ENCODE results near the gene AIP. TPM values are rescaled to one million over a fixed set of nuclear protein-coding genes. Genes with fewer than 3 reads are reported as not detected.
"Not testable (repeated sequence)": the region's sequence is repeated elsewhere in the genome, so short reads cannot be mapped to it uniquely, and the experiment has no call there.

Gene AIP
- total RNA-seq, 1 donor from 2014 or later, result 32.9 TPM

DNA sequence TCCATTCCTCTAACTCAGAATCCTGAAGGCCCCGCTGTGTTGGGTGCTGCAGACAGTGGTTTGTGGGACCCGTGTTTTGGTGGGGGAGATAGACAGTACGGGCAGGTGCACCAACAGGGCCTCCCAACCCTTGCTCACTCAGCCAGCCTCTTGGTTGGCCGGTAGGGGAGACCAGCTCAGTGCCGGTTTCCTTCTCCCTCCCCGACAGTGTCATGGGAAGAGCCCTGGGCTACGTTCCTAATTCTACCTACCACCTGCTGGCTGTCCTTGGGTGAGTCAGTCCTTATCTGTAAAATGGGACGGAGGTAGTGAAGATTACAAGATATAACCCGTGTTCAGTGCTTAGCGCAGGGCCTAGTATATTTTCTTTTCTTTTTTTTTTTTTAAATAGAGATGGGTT lies 19.6 kb upstream of the AIP start:
- TF ChIP-seq, protein P1, sequence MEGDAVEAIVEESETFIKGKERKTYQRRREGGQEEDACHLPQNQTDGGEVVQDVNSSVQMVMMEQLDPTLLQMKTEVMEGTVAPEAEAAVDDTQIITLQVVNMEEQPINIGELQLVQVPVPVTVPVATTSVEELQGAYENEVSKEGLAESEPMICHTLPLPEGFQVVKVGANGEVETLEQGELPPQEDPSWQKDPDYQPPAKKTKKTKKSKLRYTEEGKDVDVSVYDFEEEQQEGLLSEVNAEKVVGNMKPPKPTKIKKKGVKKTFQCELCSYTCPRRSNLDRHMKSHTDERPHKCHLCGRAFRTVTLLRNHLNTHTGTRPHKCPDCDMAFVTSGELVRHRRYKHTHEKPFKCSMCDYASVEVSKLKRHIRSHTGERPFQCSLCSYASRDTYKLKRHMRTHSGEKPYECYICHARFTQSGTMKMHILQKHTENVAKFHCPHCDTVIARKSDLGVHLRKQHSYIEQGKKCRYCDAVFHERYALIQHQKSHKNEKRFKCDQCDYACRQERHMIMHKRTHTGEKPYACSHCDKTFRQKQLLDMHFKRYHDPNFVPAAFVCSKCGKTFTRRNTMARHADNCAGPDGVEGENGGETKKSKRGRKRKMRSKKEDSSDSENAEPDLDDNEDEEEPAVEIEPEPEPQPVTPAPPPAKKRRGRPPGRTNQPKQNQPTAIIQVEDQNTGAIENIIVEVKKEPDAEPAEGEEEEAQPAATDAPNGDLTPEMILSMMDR (IDR thresholded peaks at IDR 0.05; ENCODE audit: unreplicated experiment), result no peak
- H3K36me3 Mint-ChIP-seq (ENCODE audit: low read depth, unreplicated experiment), result no peaks in the 10 kb centered on the region
- H3K4me3 Mint-ChIP-seq (ENCODE audit: unreplicated experiment), result no peak overlapping the region
- H3K9me3 Mint-ChIP-seq (ENCODE audit: unreplicated experiment), result no peaks in the 10 kb centered on the region
- H3K27ac Mint-ChIP-seq (ENCODE audit: unreplicated experiment), result no peak overlapping the region
- peaks cover 9% of the 10 kb centered on the region for H3K27me3 Mint-ChIP-seq (ENCODE audit: unreplicated experiment)
- H3K4me1 Mint-ChIP-seq (ENCODE audit: unreplicated experiment), result peaks cover 7% of the 10 kb centered on the region
- DNase-seq (ENCODE audit: low spot score), result no peak

DNA sequence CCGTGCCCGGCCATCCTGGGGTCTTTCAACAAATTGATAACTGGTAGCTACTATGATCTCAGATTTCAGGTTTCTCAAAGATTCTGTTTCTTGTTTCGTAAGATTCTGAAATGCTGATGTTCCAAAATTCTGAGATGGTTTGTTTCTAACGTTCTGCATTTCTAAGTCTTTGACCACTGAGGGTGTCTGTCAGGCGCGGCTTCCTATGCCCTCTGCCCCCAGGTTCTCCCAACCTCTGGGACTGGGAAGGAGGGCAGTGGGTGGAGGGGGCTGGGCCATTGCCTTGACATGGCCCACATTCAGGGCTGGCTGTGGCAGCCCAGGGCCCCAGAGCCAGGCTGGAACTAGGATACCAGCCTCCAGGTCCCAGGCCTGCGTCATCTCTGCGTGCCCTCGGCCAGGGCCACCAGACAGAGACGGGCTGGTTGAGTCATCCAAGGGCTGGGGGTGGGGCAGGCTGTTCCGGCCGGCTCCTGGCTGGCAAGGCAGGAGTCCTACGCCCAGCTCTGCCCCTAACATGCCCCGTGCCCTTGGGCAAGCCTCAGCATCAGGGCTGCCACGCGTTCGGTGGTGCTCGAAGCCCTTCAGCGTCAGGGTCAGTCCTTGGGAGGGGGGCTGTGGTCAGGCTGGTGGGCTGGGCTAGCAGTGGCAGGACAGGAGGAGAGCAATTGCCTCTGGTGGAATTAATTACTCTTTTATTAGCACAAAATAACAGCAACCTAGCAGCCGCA lies 19.0 kb upstream of the AIP start:
- no peak for DNase-seq (ENCODE audit: low spot score)
- Mint-ChIP-seq H3K4me1 (ENCODE audit: unreplicated experiment) (peaks cover 10% of the 10 kb centered on the region), H3K36me3 (ENCODE audit: low read depth, unreplicated experiment) (no peaks in the 10 kb centered on the region), H3K27me3 (ENCODE audit: unreplicated experiment) (peaks cover 5% of the 10 kb centered on the region), H3K4me3 (ENCODE audit: unreplicated experiment) (peak overlapping the region; percentile 67), H3K9me3 (ENCODE audit: unreplicated experiment) (no peaks in the 10 kb centered on the region), H3K27ac (ENCODE audit: unreplicated experiment) (no peak overlapping the region)
- TF ChIP-seq, protein P1 (IDR thresholded peaks at IDR 0.05; ENCODE audit: unreplicated experiment), result no peak

DNA sequence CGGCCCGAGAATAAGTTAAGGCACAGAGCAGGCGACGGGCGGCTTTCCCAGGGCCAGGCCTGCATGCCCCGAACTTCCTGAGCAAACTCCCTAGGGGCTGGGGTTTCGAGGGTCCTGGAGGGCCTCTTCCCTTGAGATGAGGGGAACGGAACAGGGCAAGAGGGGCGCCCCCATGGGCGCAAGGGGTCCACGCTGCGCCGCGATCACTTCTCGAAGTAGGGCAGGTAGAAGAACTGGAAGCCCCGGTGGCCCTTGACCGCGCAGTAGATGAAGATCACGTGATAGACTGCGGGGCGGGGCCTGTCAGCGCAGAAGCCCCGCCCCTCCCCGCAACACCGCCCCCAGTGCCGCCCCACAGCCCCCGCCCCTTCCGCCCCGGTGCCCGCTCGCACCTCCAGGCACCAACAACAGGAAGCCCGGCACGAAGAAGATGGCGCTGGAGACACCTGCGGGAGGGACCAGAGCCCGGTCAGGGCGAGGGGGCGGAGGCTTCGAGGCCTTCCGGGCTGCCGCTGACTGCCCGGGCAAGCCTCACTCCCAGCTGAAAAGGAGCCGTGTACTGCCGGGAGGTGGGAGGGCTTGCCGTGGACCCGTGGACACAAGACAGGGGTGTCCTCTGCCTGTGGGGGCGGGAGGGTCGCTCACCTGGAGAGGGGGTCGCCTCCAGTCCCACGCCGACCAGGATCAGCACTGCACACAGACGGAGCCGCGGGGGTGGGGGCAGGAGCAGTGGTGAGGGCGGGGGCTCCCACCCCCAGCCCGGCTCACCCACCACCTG lies 18.2 kb upstream of the AIP start:
- peak; percentile 82 for DNase-seq (ENCODE audit: low spot score)
- Mint-ChIP-seq H3K27me3 (ENCODE audit: unreplicated experiment) (peaks cover 5% of the 10 kb centered on the region), H3K4me1 (ENCODE audit: unreplicated experiment) (peaks cover 10% of the 10 kb centered on the region), H3K9me3 (ENCODE audit: unreplicated experiment) (no peaks in the 10 kb centered on the region), H3K36me3 (ENCODE audit: low read depth, unreplicated experiment) (no peaks in the 10 kb centered on the region), H3K27ac (ENCODE audit: unreplicated experiment) (no peak overlapping the region), H3K4me3 (ENCODE audit: unreplicated experiment) (peak overlapping the region; percentile 67)
- TF ChIP-seq, protein P1 (IDR thresholded peaks at IDR 0.05; ENCODE audit: unreplicated experiment), result no peak

DNA sequence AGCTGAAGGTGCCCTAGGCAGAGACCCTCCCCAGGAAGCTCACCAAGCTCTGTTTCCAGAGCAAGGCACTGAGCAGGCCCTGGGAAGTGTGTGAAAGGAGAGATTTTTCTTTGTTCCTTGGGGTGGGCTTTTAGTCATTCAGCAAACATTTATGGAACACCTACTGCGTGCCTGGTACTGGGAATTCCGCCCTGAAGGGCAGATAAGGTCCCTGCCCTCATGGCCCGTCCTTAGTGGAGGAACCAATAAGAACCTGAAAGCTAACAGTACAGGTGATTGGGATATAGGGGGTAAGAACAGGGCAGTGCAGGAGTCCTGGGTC lies 17.7 kb upstream of the AIP start:
- Mint-ChIP-seq H3K4me3 (ENCODE audit: unreplicated experiment) (peak overlapping the region; percentile 67), H3K4me1 (ENCODE audit: unreplicated experiment) (peaks cover 10% of the 10 kb centered on the region), H3K9me3 (ENCODE audit: unreplicated experiment) (no peaks in the 10 kb centered on the region), H3K27ac (ENCODE audit: unreplicated experiment) (peak overlapping the region; percentile 81), H3K27me3 (ENCODE audit: unreplicated experiment) (peaks cover 5% of the 10 kb centered on the region), H3K36me3 (ENCODE audit: low read depth, unreplicated experiment) (no peaks in the 10 kb centered on the region)
- TF ChIP-seq, protein P1 (IDR thresholded peaks at IDR 0.05; ENCODE audit: unreplicated experiment), result no peak
- no peak for DNase-seq (ENCODE audit: low spot score)

DNA sequence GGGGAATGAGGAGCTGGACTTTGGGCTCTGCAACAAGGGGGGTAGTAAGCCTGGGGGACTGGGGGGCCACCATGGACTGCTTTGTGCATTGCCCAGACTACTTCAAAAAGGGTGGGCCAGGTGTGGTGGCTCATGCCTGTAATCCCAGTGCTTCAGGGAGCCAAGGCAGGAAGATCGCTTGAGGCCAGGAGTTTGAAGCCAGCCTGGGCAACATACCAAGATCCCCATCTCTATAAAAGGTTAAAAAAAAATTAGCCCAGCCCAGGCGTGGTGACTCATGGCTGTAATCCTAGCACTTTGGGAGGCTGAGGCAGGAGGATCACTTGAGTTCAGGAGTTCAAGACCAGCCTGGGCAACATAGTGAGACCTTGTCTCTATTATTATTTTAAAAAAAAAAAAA lies 17.3 kb upstream of the AIP start:
- peak overlapping the region; percentile 81 for H3K27ac Mint-ChIP-seq (ENCODE audit: unreplicated experiment)
- DNase-seq (ENCODE audit: low spot score); H3K27me3 Mint-ChIP-seq (ENCODE audit: unreplicated experiment); H3K9me3 Mint-ChIP-seq (ENCODE audit: unreplicated experiment); H3K36me3 Mint-ChIP-seq (ENCODE audit: low read depth, unreplicated experiment): not testable (repeated sequence)
- peak overlapping the region; percentile 67 for H3K4me3 Mint-ChIP-seq (ENCODE audit: unreplicated experiment)
- H3K4me1 Mint-ChIP-seq (ENCODE audit: unreplicated experiment), result peaks cover 10% of the 10 kb centered on the region
